ENCODE data around the gene NCOA7.
"Not testable (repeated sequence)": the region's sequence is repeated elsewhere in the genome, so short reads cannot be mapped to it uniquely, and the experiment has no call there.

The NCOA7 gene

DNA sequence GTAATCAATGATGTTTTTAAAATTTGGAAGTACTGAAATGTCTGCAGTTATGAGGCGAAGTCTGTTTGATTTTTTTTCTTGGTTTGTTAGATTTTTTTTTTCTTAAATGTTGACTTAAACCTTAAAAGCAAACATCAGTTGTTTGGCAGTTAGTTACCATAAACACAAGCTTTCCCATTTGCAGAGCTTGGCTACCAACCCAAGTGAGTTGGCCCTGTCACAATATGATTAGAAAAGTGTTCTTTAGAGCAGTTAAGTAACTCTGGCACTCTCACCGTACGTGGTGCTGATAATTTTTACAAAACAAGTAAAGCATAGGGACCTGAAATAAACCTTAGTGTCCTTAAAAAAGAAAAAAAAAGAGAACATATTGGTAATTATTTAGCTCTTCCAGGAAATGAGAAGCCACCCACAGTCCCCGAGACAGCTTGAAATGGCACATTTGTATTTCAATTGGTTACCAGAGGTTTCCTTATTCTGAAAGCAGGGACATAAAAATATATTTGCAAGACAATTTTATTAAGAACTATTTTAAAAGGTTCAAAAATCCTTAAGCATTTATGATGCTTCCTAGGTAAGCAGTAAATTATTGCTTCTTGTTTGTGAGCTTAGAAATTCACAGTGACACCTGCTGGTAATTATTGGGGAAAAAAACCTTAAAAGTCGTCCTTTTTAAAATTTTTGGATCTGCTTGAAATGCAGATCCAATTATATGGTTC, 37.4 kb upstream of the NCOA7 start:
- DNase-seq (ENCODE audit: low spot score), result peak; percentile 37

DNA sequence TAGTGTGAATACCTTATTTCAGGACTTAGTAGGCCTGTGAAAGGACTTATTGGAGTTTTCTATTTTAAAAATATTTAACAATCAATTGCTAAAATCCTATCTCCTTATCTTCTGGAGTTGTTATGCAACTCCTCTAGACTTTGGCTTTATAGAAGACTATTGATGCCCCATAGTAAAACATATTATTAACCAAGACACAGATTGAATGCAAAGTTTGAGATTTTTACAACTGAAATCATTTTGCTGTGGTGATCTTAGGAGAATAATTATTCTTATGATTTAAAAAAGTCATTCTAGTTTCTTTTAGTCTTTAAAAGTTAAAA, 36.9 kb upstream of the NCOA7 start:
- no peak for DNase-seq (ENCODE audit: low spot score)

DNA sequence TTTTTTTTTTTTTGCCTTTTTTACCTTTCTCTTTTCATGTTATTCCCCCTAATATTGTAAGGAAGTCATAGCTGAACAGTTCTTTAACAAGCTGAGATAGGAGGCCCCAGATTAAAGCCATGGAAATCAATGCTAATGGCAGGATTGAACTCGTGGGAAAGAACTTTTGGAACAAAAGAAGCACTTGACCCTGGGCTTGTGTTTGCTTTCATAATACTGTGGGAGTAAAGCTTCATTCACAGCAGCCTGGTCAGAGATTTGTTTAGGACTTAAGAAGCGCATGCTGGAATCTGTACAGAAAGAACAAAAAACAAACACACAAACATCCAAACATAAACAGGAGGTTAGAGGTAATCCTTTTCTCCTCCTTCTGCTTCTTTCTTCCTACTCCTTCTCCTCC, 36.2 kb upstream of the NCOA7 start:
- DNase-seq (ENCODE audit: low spot score), result no peak

DNA sequence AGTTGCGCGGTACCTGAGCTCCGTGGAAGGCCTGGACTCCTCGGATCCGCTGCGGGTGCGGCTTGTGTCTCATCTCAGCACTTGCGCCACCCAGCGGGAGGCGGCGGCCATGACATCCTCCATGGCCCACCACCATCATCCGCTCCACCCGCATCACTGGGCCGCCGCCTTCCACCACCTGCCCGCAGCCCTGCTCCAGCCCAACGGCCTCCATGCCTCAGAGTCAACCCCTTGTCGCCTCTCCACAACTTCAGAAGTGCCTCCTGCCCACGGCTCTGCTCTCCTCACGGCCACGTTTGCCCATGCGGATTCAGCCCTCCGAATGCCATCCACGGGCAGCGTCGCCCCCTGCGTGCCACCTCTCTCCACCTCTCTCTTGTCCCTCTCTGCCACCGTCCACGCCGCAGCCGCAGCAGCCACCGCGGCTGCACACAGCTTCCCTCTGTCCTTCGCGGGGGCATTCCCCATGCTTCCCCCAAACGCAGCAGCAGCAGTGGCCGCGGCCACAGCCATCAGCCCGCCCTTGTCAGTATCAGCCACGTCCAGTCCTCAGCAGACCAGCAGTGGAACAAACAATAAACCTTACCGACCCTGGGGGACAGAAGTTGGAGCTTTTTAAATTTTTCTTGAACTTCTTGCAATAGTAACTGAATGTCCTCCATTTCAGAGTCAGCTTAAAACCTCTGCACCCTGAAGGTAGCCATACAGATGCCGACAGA, 31.4 kb upstream of the NCOA7 start:
- DNase-seq (ENCODE audit: low spot score), result no peak

DNA sequence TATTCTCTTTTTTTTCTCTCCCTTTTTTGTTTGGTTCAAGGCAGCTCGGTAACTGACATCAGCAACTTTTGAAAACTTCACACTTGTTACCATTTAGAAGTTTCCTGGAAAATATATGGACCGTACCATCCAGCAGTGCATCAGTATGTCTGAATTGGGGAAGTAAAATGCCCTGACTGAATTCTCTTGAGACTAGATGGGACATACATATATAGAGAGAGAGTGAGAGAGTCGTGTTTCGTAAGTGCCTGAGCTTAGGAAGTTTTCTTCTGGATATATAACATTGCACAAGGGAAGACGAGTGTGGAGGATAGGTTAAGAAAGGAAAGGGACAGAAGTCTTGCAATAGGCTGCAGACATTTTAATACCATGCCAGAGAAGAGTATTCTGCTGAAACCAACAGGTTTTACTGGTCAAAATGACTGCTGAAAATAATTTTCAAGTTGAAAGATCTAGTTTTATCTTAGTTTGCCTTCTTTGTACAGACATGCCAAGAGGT, 30.8 kb upstream of the NCOA7 start:
- no peak for DNase-seq (ENCODE audit: low spot score)

DNA sequence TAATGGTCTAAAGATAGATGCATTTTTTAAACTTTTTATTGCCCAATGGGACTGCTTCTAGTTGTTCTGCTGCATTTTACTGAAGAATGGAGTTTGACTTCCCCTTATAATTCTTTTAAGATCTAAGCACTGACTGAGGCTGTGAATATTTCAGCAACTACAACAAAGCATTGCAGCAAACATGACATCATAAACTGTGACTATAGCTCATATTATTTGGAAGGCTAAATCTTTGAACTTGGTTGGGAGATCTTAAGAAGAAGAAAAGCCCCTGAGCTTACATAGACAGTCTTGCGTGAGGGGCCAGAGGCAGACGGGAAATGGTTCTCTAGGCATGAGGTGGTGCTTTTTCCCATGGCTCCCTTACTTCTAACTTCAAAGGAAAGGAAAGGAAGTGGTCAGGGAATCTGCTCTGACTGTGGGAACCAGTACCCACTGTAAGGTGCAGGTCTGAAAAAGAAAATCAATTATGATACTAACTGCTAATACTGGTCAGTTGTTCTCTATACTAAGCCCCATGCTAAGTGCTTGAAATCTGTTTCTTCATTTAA, 26.6 kb upstream of the NCOA7 start:
- no peak for DNase-seq (ENCODE audit: low spot score)

DNA sequence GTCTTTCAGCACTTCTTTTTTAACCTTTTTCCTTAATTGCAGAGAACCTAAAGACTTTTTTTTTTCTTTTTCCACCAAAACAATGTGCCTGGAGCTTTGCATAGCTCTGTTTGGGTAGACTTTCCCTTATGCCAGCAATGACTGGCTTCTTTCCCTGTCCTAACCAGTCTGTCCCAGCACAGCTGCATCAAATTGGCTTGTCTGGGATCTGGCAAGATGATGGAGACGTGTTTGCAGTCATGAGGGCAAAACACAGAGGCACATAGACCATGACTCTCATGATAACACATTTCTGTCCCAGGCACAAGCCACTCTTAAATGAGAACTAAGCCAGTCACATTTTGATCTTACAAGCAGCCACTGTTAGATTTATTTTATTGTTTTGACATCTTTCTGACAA, 24.8 kb upstream of the NCOA7 start:
- DNase-seq (ENCODE audit: low spot score), result no peak

DNA sequence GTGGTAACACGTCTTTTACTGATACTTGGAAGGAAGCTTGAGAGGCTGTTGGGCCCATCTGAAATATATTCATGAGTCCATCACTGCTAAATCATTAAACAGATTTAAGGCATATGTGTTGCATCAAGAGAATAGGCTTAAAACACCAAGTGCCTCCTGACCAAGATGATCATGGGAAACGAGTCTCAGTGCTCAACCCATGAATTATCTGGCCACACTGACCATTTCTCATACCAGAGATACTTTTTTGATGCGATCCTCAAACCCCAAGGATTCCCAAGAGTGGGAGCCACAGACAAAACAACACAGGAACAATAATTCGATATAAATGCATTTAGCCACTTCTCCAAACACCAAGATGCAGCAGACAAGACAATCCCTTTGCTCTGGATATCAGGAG, 24.1 kb upstream of the NCOA7 start:
- no peak for DNase-seq (ENCODE audit: low spot score)

DNA sequence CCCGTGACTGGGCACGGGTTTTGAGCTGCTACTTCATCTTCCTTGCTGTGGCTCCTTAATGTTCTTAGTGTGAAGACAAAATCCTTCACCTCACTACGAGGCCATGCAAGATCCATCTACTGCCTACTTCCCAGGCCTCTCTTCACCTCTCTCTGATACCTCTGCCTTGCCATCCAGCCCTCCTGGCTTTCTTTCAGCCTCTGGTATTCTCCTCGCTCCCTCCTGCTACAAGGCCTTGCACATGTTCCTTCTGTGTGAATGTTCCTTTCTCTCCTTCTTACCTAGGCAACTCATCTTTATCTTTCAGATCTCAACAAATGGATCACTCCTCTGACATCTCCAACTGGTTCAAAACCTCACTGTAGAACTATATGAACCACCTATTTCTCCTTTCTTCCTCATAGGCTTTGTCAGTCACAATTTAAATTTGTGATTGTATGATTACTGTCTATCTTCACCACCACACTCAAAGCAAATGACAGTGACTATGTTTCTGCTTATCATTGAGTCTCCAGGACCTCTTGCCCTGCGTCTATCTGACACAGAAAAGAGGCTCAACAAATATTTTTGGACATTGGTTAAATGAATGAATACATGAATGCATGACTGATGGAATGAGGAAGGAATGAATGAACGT, 21.5 kb upstream of the NCOA7 start:
- DNase-seq (ENCODE audit: low spot score), result no peak

DNA sequence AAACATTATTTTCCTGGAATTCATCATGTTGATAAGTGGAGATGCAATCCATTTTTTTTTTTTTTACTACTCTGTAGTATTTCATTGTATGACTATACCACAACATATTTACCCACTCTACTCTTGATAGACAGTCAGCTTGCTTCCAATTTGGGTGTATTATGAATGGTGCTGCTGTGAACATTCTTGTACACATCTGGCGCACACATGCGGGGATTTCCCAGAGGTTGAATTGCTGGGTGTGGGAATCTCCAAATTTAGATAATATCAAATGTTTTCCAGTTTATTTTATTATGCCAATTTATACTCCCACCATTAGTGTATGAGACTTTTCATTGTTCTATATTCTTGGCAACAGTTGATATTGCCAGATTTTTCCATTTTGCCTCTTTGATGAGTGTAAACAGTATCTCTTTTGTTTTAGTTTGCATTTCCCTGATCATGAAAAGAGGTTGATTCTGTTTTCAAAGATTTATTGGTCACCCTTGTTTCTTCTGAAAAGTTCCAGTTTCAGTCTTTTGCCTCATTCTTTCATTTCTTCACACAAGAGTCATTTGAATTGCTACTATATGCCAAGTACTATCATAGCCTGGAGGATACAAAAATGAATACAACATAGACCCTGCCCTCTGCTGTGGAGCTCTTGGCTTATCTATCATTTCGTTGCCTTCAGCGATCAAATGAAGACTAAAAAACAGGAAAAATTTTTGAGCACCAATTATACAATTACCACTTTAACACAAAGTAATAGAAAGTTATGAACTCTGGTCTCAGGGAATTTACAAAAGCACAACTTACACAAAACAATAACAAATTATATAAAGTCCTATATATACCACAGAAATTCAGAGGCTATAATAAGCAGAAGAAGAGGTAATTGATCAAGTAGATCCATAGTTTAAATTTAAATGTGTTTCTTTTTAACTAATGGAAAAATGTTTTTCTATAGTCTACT, 17.1 kb upstream of the NCOA7 start:
- DNase-seq (ENCODE audit: low spot score), result no peak

DNA sequence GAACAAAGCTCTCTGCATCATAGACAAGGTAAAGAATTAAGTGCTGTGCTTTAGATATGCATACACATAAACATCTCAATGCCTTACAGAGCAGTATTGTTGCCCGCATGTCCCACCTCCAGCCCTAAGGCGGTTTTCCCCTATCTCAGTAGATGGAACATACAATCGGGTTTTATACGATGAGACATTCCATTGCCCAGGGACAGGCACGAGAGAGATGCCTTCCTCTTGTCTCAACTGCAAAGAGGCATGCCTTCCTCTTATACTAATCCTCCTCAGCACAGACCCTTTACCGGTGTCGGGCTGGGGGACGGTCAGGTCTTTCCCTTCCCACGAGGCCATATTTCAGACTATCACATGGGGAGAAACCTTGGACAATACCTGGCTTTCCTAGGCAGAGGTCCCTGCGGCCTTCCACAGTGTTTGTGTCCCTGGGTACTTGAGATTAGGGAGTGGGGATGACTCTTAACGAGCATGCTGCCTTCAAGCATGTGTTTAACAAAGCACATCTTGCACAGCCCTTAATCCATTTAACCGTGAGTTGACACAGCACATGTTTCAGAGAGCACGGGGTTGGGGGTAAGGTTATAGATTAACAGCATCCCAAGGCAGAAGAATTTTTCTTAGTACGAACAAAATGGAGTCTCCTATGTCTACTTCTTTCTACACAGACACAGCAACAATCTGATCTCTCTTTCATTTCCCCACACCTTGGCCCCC, 14.5 kb upstream of the NCOA7 start:
- not testable (repeated sequence) for DNase-seq (ENCODE audit: low spot score)

DNA sequence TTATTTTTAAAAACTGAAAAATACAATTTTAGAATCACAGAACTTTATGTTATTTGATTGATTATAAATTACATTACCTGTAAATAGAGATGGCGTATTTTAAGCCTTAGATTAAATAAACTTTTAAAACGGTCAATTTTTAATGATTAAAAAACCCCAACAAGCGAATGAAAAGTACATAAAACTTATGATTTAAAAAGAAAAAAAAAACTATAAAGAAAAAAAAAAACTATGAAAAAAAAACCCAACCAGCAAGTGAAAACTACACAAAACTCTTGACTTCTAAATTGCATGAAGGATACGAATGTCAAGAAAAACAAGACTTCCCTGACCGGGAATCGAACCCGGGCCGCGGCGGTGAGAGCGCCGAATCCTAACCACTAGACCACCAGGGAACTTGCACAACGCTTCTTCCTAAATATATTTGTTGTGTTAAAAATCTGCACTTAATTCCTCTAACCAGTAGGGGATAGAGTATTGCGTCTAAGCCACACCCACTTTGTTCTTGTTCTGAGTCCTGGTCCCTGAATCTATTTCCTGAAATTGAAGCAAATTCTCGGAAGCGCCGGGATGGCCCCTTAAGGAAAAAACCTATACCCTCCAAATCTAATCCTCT, 10.7 kb upstream of the NCOA7 start:
- peak; percentile 94 for DNase-seq (ENCODE audit: low spot score)

DNA sequence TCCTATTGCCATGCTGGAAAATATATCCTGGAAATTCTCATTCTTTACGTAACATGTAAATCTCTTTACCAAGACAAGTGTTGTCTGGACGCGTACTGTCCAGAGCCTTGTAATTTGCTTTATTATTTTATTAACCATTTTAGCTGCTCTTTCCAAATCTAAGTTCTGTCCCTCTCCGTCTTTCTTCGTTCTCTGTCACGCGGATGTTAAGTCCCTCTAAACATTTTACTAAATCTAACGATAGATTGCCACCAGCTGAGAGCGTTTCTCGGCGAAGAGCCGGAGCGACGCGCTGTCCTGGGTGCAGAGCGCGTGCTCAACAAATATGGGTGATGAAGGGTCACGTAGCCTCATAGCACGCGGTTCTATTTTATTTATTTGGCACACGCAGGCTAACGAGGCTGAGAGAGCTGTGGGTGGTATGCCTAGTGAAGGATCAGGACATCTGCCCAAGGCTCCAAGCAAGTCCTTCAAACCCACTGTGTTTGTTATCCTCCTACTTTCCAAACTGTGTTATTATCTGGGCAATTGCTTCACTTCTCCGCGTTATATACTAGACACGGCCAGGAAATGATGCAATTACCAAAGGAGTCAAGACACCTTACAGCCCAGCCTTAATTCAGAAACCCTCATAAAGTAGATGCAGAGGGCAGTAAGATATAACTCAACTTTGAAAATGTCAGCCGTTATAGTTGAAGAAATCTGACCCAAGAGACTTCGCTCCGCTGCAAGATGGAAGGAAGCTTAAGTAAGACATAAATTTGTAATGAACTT, 10.0 kb upstream of the NCOA7 start:
- DNase-seq (ENCODE audit: low spot score), result peak; percentile 61

DNA sequence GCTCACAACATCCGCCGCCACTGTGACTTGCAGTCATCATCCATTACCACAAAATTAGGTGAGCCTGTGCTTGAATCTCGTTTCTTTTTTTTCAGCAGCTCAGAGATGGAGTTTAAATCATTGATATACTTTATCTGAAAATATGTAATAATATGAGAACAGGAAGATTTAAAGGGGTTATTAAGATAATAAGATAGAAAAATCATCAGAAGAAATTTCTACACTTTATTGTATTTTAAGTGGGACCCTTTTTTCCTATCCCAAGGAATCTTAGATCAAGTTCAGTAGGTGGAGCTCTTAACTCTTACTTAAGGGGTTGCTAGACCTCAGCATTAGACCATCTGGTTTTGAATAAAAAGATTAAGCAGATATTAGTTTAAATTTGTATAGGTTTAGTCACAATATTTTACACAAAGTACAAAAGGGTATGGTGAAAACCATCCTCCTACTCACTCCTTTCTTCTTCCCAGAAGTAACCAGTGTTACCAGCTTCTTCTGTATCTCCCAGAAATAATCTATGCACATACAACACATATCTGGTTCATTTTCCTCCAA, 9.4 kb upstream of the NCOA7 start:
- peak; percentile 59 for DNase-seq (ENCODE audit: low spot score)

DNA sequence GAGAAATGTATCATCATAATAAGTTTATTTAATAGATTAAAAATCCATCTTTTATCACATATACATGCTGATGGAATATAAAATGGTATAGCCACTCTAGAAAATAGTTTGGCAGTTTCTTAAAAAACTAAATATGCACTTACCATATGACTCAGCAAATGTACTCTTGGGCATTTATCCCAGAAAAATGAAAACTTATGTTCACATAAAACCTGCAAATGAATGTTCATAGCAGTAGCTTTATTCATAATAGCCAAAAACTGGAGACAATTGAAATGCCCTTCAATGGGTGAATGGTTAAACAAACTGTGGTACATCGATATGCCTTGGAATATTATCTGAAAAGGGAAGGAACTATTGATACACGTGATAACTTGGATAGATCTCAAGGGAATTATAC, 6.4 kb upstream of the NCOA7 start:
- no peak for DNase-seq (ENCODE audit: low spot score)

DNA sequence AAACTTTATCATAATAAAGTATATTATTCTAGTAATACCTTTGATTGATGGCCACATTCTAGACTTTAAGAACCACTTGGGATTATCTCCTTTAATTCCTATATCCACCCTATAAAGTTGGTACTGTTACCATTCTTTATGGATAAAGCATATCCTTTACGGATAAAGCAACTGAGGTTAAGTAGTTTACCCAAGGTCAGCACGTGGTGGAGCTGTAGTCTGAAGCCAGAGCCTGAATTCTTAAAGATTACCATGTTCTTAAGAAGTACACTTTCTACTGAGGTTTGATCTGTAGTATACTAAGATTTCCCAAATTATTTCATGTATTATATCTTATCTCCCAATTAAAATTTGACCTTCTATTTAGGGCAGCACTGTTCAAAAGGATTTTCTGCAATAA, 3.0 kb upstream of the NCOA7 start:
- no peak for DNase-seq (ENCODE audit: low spot score)

DNA sequence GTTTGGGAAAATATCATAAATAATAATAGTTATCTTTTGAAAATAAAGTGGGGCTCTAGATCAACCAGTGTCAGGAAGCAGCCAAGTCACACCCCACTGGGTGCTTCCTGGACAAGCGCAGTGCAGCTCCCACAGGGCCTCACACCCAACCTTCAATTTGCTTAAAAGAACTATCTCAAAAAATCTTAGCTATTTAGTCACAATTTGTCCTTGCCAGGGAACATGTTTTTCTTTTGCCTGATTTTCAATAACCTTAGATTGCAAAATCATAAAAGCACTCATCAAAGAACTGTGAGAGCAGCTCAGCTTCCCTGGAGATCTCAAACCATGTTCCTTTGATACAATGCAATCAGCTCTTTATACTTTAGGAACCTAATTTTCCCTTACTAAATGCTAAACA, 1.6 kb upstream of the NCOA7 start:
- no peak for DNase-seq (ENCODE audit: low spot score)

DNA sequence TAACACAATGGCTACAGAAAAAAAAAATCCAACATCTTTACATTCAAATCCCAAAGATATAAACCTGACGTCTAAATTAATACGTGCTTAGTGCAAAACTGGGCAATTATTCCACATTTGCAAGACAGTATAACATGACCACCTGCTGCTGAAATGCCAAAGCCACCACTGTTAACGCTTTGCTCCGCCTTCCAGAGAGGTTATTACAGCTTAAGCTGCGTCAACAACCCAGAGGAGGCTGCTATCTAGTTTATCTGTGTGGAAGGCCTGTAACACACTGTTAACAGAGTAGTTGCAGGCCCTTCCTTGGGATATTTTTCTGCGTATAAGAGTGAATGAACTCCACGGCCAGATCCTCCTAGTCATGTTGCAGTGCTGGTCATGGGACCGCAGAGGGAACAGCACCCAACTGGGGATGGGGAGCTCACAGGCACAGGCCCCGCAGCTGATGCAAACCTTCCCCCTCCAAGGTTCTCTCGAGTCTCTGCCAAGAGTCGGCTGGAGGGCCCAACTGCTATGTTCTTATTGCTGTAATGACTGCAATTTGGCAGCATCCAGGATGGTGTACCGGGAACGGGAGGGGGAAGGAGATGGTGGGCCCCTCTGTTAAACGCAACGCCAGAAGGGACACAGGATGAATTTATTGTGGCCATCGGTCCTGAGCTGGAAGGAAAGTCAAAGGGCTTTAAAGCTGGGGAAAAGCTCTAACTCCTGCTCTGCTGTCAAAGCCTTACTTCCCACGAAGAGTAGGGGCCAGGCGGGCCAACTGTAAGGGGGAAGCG, 993 bp upstream of the NCOA7 start:
- DNase-seq (ENCODE audit: low spot score), result no peak

Data from CD4-positive, alpha-beta T cell treated with Interleukin-15 for 4 hours (primary cell).